ENCODE results near the gene GJB4. TPM values are rescaled to one million over a fixed set of nuclear protein-coding genes. Genes with fewer than 3 reads are reported as not detected.
A peak's percentile ranks its signal among the peaks of the same experiment; 100 is the strongest.

GJB4 gene
- total and polyA plus RNA-seq, 12 donors, result not detected

- no peaks in the 10 kb centered on the region for H3K36me3 ChIP-seq
- peaks cover 0 to 4% (median 0%) of the 10 kb centered on the region in 11 donors for H3K9me3 ChIP-seq
- no peak overlapping the region for H3K4me3 ChIP-seq
- H3K27me3 ChIP-seq, result peaks cover 0 to 9% (median 7%) of the 10 kb centered on the region in 7 donors
- ATAC-seq (peak in 4 of 8 donors; percentile 38 to 44 (median 40)), DNase-seq (no peak)
- no peak for TF ChIP-seq CTCF (IDR thresholded peaks at IDR 0.05)
- intact Hi-C loops (cut with DNase I), result no loop called here
- 74 to 78% methylated on average over 6 of the region's 6 CpGs for WGBS, 2 donors
- H3K4me1 ChIP-seq, result peaks cover 0 to 10% (median 0%) of the 10 kb centered on the region in 9 donors
- no peak overlapping the region for H3K27ac ChIP-seq
These were observed 46.1 kb upstream of the GJB4 start for GRCh38 chr1:34713443-34713842.

GRCh38 chr1:34714386-34714785 lies 45.2 kb upstream of the GJB4 start:
- WGBS, 2 donors, result 22 to 25% methylated on average over 3 of the region's 3 CpGs

GRCh38 chr1:34715139-34715538 lies 44.4 kb upstream of the GJB4 start:
- intact Hi-C loops (cut with DNase I), result no loop called here
- WGBS, 2 donors, result 71 to 78% methylated on average over 3 of the region's 3 CpGs
- ATAC-seq, result no peak
- DNase-seq, result no peak
- H3K4me1 ChIP-seq, result peaks cover 0 to 10% (median 0%) of the 10 kb centered on the region in 9 donors
- no peaks in the 10 kb centered on the region for H3K36me3 ChIP-seq
- peaks cover 0 to 21% (median 10%) of the 10 kb centered on the region in 7 donors for H3K27me3 ChIP-seq
- peaks cover 0 to 4% (median 0%) of the 10 kb centered on the region in 11 donors for H3K9me3 ChIP-seq
- no peak overlapping the region for H3K27ac ChIP-seq
- no peak for TF ChIP-seq CTCF (IDR thresholded peaks at IDR 0.05)
- H3K4me3 ChIP-seq, result no peak overlapping the region

More at GRCh38 chr1:34714386-34714785, 45.2 kb upstream of the GJB4 start:
- H3K9me3 ChIP-seq, result peaks cover 0 to 4% (median 0%) of the 10 kb centered on the region in 11 donors
- ATAC-seq, result peak in 1 of 8 donors; percentile 46
- H3K27ac ChIP-seq, result no peak overlapping the region
- intact Hi-C loops (cut with DNase I), result no loop called here
- H3K27me3 ChIP-seq, result peaks cover 0 to 13% (median 7%) of the 10 kb centered on the region in 7 donors
- TF ChIP-seq CTCF (IDR thresholded peaks at IDR 0.05), result no peak
- H3K36me3 ChIP-seq, result no peaks in the 10 kb centered on the region
- H3K4me1 ChIP-seq, result peaks cover 0 to 10% (median 0%) of the 10 kb centered on the region in 9 donors
- H3K4me3 ChIP-seq, result no peak overlapping the region
- no peak for DNase-seq

DNA sequence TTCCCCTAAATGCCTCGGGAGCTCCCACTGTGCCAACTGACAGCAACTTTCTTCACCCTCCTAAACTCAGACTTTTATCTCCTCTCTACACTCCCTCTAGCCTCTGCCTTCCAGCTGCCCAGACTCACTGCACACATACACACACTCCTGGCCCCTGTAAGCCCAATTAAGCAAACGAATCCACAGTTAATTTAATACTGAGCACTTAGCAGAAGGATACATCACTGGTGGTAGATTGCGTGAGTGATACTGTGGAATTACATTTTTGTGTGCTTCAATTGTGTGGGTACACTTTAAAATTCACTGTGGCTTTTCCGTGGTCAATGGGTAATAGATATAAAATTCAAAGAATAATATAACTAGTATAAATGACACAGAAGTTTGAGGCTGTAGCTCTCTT lies 38.3 kb upstream of the GJB4 start:
- H3K27ac ChIP-seq, result no peak overlapping the region
- H3K4me3 ChIP-seq, result no peak overlapping the region
- peaks cover 0 to 4% (median 0%) of the 10 kb centered on the region in 11 donors for H3K9me3 ChIP-seq
- whole genome bisulfite sequencing, 2 donors, result 57 to 63% methylated on average over 4 of the region's 4 CpGs
- no peaks in the 10 kb centered on the region for H3K4me1 ChIP-seq
- peaks cover 0 to 38% (median 27%) of the 10 kb centered on the region in 7 donors for H3K27me3 ChIP-seq
- ATAC-seq (no peak), DNase-seq (no peak)
- intact Hi-C loops (cut with DNase I), result no loop called here
- no peak for TF ChIP-seq CTCF (IDR thresholded peaks at IDR 0.05)
- no peaks in the 10 kb centered on the region for H3K36me3 ChIP-seq

All from heart right ventricle (tissue), 16 donors.